Measurements from ENCODE around the gene AS3MT. TPM values are rescaled to one million over a fixed set of nuclear protein-coding genes. Genes with fewer than 3 reads are reported as not detected.

Gene AS3MT
- total RNA-seq, 4 donors from 2014 or later = 2.2 to 4.0 (median 2.6) TPM; not detected in 1

- no peak for TF ChIP-seq CTCF (IDR thresholded peaks at IDR 0.05; ENCODE audit: low read depth)
Observed at GRCh38 chr10:102872163-102872562, 2.9 kb downstream of the AS3MT start.

- no peak for TF ChIP-seq CTCF (IDR thresholded peaks at IDR 0.05; ENCODE audit: low read depth)
Observed at GRCh38 chr10:102876747-102877153, 7.5 kb downstream of the AS3MT start.

- TF ChIP-seq CTCF (IDR thresholded peaks at IDR 0.05; ENCODE audit: low read depth) = no peak
Observed at GRCh38 chr10:102878629-102879028, 9.4 kb downstream of the AS3MT start.

GRCh38 chr10:102880256-102880655, 11.0 kb downstream of the AS3MT start:
- TF ChIP-seq CTCF (IDR thresholded peaks at IDR 0.05; ENCODE audit: low read depth) = no peak

GRCh38 chr10:102888048-102888447, 18.8 kb downstream of the AS3MT start:
- TF ChIP-seq CTCF (IDR thresholded peaks at IDR 0.05; ENCODE audit: low read depth) = no peak

GRCh38 chr10:102894466-102895213, 25.4 kb downstream of the AS3MT start:
- TF ChIP-seq CTCF (IDR thresholded peaks at IDR 0.05; ENCODE audit: low read depth) = no peak

- no peak for TF ChIP-seq CTCF (IDR thresholded peaks at IDR 0.05; ENCODE audit: low read depth)
Observed at GRCh38 chr10:102900006-102900405, 30.7 kb downstream of the AS3MT start.

Data from subcutaneous adipose tissue (tissue), 4 donors.